ENCODE measurements around the gene BICD2.

The BICD2 gene

DNA sequence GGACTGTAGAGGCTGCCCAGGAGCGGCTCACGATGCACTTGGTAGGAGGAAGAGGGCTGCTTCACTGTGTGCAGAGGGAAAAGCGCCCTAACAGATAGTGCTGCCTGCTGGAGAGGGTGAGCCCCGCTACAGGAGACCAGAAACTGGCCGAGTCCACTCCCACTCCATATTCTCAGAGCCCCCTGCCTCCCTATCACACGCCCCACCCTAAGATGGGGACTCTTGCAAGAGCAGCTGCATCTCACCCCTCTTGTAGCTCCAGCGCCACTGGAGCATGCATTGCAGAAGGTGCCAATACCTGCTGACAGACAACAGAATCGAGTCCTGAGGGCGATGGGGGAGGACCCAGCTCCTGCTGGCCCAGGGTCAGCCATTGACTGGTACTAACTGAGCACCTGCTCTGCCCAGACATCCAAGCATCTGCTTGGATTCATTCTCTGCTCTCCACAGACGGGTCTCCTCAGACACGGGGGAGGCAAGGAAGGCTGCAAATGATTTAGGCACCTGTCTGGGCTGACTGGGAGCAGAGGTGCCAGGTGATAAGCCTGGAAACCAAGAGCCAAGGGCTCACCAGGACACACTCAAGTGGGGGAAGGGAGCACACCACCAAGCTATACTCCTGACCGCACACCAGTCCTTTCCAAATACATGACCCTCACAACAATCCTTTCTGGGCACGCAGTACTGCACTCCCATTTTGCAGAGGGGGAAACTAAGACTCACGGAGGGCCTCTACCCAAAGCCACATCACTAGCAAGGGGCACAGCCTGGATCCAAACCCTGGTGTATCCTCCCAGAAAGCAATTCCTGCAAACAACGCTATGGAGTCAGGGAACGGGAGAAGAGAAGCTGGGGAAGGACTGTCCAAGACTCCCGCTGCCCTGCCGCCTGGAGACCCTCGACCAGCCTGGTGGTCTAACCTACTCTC lies 1.6 kb downstream of the BICD2 start:
- Mint-ChIP-seq H3K4me3 (peak overlapping the region; percentile 86), H3K4me1 (peaks cover 51% of the 10 kb centered on the region), H3K9me3 (no peaks in the 10 kb centered on the region), H3K27me3 (no peaks in the 10 kb centered on the region), H3K27ac (peak overlapping the region; percentile 67), H3K36me3 (ENCODE audit: low read depth) (no peaks in the 10 kb centered on the region)
- ATAC-seq: no peak
- DNase-seq: no peak

- Mint-ChIP-seq H3K4me3 (peak overlapping the region; percentile 86), H3K36me3 (ENCODE audit: low read depth) (no peaks in the 10 kb centered on the region), H3K4me1 (peaks cover 52% of the 10 kb centered on the region), H3K27ac (peak overlapping the region; percentile 67), H3K27me3 (no peaks in the 10 kb centered on the region), H3K9me3 (no peaks in the 10 kb centered on the region)
- no peak for ATAC-seq
- no peak for DNase-seq
Measured at GRCh38 chr9:92762196-92762595, 2.4 kb downstream of the BICD2 start.

- peak overlapping the region; percentile 86 for H3K4me3 Mint-ChIP-seq
- no peak for ATAC-seq
- no peaks in the 10 kb centered on the region for H3K36me3 Mint-ChIP-seq (ENCODE audit: low read depth)
- no peaks in the 10 kb centered on the region for H3K9me3 Mint-ChIP-seq
- no peak for DNase-seq
- no peaks in the 10 kb centered on the region for H3K27me3 Mint-ChIP-seq
- peak overlapping the region; percentile 67 for H3K27ac Mint-ChIP-seq
- peaks cover 49% of the 10 kb centered on the region for H3K4me1 Mint-ChIP-seq
Measured at GRCh38 chr9:92761686-92762085, 2.9 kb downstream of the BICD2 start.

- DNase-seq (no peak), ATAC-seq (no peak)
- no peak overlapping the region for H3K4me3 Mint-ChIP-seq
- H3K27me3 Mint-ChIP-seq: no peaks in the 10 kb centered on the region
- no peak overlapping the region for H3K27ac Mint-ChIP-seq
- H3K36me3 Mint-ChIP-seq (ENCODE audit: low read depth): peaks cover 5% of the 10 kb centered on the region
- H3K4me1 Mint-ChIP-seq: peaks cover 43% of the 10 kb centered on the region
- peaks cover 1% of the 10 kb centered on the region for H3K9me3 Mint-ChIP-seq
Measured at GRCh38 chr9:92760494-92760893, 4.1 kb downstream of the BICD2 start.

DNA sequence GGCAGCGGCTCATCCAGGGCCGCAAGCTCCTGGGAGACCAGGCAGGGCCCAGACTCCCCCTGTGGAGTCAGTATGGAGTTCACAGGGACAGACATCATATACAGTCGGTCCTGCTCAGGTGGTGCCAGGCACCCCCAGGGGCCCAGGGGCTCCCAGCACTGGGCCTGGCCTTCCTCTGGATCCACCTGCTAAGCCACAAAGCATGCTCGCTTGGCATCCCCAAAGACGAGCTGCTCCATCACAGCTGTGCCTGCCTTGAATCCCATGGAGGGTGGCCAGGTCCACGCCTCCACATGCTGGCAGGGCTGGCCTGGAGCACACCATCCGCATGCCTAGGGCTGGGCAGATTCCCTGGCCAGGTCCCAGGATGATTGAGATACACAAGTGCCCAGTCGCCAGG lies 4.6 kb downstream of the BICD2 start:
- Mint-ChIP-seq H3K36me3 (ENCODE audit: low read depth) (peaks cover 10% of the 10 kb centered on the region), H3K9me3 (peaks cover 5% of the 10 kb centered on the region), H3K4me1 (peaks cover 41% of the 10 kb centered on the region), H3K27ac (no peak overlapping the region), H3K4me3 (no peak overlapping the region), H3K27me3 (no peaks in the 10 kb centered on the region)
- DNase-seq: no peak
- no peak for ATAC-seq

DNA sequence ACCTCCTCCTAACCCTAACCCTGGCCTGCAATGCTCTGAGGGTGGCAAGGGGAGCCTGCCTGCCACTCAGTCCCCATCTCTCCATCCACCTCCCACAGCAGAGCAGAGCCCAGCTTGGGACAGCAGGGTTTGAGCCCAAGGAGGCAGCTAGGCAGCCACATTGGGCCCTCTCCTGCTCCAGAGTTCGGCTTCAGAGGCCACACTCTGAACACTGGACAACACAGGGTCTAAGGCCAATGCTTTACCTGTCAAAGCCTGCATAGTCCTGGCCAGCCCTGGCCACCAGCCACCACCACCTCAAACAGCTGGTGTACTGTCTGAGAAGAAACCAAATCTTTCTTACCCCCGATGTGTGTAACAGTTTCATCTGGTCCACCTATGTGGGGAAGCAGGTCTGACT lies 5.2 kb downstream of the BICD2 start:
- Mint-ChIP-seq H3K4me1 (peaks cover 45% of the 10 kb centered on the region), H3K36me3 (ENCODE audit: low read depth) (peaks cover 10% of the 10 kb centered on the region), H3K9me3 (peaks cover 6% of the 10 kb centered on the region), H3K27me3 (no peaks in the 10 kb centered on the region), H3K27ac (no peak overlapping the region), H3K4me3 (no peak overlapping the region)
- no peak for DNase-seq
- ATAC-seq: no peak

DNA sequence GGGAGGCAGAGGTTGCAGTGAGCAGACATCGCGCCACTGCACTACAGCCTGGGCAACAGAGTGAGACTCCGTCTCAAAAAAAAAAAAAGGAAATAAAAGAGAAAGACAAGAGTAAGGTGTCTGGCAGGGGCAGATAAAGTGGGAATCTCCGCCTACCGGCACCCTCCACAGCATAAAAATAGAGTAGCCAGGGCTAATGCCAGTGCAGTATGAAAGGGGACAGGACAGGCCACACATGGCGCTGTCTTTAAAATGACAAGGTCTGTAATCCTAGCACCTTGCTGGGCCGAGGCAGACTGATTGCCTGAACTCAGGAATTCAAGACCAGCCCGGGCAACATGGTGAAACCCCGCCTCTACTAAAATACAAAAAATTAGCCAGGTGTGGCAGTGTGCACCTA lies 7.8 kb downstream of the BICD2 start:
- peaks cover 13% of the 10 kb centered on the region for H3K36me3 Mint-ChIP-seq (ENCODE audit: low read depth)
- no peaks in the 10 kb centered on the region for H3K27me3 Mint-ChIP-seq
- ATAC-seq: no peak
- H3K27ac Mint-ChIP-seq: no peak overlapping the region
- DNase-seq: no peak
- H3K4me1 Mint-ChIP-seq: peaks cover 45% of the 10 kb centered on the region
- H3K9me3 Mint-ChIP-seq: peaks cover 6% of the 10 kb centered on the region
- H3K4me3 Mint-ChIP-seq: no peak overlapping the region

DNA sequence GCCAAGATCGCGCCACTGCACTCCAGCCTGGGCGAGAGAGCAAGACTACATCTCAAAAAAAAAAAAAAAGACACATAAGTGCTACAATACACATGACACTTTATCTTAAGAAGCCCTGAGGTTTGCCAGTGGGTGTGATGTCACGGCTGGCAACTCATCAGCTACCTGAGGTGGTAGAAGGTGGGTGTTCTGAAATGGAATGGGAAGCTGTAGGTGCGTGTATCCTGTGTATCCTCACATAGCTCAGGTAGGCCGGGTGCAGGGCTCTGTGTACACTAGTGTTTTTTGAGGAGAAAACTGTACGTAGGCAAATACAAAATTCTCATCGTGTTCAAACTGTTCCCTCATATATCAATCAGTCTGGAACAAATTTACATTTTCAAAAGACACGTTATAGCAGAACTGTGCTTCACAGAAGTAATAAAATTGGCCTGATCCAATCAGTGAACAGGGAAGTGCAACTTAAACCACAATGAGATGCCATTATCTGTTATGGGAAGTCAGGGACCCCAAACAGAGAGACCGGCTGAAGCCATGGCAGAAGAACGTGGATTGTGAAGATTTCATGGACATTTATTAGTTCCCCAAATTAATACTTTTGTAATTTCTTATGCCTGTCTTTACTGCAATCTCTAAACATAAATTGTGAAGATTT lies 10.4 kb downstream of the BICD2 start:
- peaks cover 6% of the 10 kb centered on the region for H3K9me3 Mint-ChIP-seq
- H3K4me3 Mint-ChIP-seq: no peak overlapping the region
- H3K27ac Mint-ChIP-seq: no peak overlapping the region
- peaks cover 13% of the 10 kb centered on the region for H3K36me3 Mint-ChIP-seq (ENCODE audit: low read depth)
- H3K27me3 Mint-ChIP-seq: no peaks in the 10 kb centered on the region
- no peak for ATAC-seq
- no peak for DNase-seq
- peaks cover 42% of the 10 kb centered on the region for H3K4me1 Mint-ChIP-seq

DNA sequence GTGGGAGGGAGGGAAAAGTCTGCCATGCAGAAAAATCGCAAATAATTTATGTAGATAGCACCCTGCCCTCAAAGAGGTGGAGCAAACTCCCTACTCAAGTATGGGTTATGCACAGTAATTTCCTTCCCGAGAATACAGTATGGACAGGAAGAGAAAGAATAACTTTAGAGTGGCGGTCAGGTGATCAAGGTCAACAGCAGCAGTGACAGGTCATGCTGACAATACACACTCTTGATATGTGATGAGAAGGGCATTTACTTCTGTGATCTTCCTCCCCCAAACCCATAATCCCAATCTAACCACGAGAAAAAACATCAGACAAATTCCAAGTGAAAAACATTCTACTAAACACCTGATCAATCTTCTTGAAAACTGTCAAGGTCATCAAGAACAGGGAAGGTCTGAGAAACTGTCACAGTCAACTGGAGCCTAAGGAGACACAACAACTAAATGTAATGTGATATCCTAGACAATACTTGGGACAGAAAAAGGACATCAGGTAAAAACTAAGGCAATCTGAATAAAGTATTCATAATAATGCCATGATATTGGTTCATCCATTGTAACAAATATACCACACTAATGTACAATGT lies 11.7 kb downstream of the BICD2 start:
- ATAC-seq: no peak
- peaks cover 6% of the 10 kb centered on the region for H3K9me3 Mint-ChIP-seq
- no peaks in the 10 kb centered on the region for H3K27me3 Mint-ChIP-seq
- H3K4me3 Mint-ChIP-seq: no peak overlapping the region
- H3K4me1 Mint-ChIP-seq: peaks cover 44% of the 10 kb centered on the region
- DNase-seq: no peak
- no peak overlapping the region for H3K27ac Mint-ChIP-seq
- peaks cover 13% of the 10 kb centered on the region for H3K36me3 Mint-ChIP-seq (ENCODE audit: low read depth)

- H3K9me3 Mint-ChIP-seq: no peaks in the 10 kb centered on the region
- no peak overlapping the region for H3K4me3 Mint-ChIP-seq
- H3K27ac Mint-ChIP-seq: no peak overlapping the region
- peaks cover 3% of the 10 kb centered on the region for H3K36me3 Mint-ChIP-seq (ENCODE audit: low read depth)
- no peak for ATAC-seq
- no peak for DNase-seq
- H3K27me3 Mint-ChIP-seq: no peaks in the 10 kb centered on the region
- H3K4me1 Mint-ChIP-seq: peaks cover 53% of the 10 kb centered on the region
Measured at GRCh38 chr9:92749934-92750315, 14.7 kb downstream of the BICD2 start.

- Mint-ChIP-seq H3K36me3 (ENCODE audit: low read depth) (peaks cover 3% of the 10 kb centered on the region), H3K27me3 (no peaks in the 10 kb centered on the region), H3K4me3 (no peak overlapping the region), H3K9me3 (no peaks in the 10 kb centered on the region), H3K27ac (no peak overlapping the region), H3K4me1 (peaks cover 48% of the 10 kb centered on the region)
- ATAC-seq (no peak), DNase-seq (no peak)
Measured at GRCh38 chr9:92749071-92749933, 15.3 kb downstream of the BICD2 start.

DNA sequence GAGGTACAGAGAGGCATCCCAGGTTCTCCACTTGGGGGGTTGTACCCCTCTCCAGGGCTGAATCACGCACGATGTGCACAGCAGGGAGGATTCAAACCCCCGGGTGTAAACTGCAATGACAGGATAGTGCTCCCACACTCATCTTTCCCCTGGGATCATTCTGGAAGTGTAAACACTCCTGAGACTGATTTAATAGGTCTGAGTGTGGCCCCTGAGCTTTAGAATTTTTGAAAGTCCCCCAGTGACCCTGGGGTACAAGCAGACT lies 16.5 kb downstream of the BICD2 start:
- Mint-ChIP-seq H3K4me3 (no peak overlapping the region), H3K4me1 (peaks cover 52% of the 10 kb centered on the region), H3K27me3 (no peaks in the 10 kb centered on the region), H3K9me3 (no peaks in the 10 kb centered on the region), H3K36me3 (ENCODE audit: low read depth) (peaks cover 5% of the 10 kb centered on the region), H3K27ac (no peak overlapping the region)
- DNase-seq: no peak
- no peak for ATAC-seq

DNA sequence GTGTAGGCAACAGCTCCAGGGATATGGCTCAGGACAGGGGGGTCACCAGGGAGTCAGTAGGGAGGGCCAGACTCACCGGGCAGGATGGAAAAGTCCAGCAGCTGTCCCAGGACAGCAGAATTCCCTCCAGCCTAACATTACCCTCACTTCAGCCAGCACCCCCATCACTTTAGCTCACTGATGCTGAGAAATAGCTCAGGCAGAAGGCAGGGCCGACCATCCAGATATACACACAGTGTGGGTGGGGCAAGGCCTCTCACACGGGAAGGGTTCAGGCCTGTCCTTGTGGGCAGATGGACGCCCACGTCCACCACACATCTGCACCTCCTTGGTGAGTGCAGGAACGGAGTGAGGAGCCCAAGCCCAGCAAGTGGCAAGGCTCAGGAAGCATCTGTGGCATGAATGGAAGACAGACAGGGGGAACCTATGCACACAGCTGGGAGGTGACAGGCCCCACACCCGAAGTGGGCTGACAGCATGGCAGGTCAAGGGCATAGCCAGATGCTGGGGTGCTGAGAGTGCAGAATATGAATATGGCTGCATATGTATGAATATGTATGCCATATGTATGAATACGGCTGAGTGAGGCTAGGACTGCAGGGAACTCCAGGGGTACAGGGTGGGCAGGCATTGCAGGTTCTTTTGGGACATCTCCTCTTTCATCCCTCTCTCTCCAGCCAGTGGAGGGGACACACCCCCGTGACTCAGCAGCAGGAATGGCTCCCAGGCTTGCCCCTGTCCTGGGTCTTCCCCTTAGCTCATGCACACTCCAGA lies 17.0 kb downstream of the BICD2 start:
- ATAC-seq: no peak
- Mint-ChIP-seq H3K27ac (no peak overlapping the region), H3K9me3 (no peaks in the 10 kb centered on the region), H3K27me3 (no peaks in the 10 kb centered on the region), H3K4me1 (peaks cover 52% of the 10 kb centered on the region), H3K36me3 (ENCODE audit: low read depth) (peaks cover 3% of the 10 kb centered on the region), H3K4me3 (no peak overlapping the region)
- no peak for DNase-seq
